Colonic mucosa (tissue), 4 donors: ENCODE data around the gene MYH9. TPM values are rescaled to one million over a fixed set of nuclear protein-coding genes. Genes with fewer than 3 reads are reported as not detected.
"Not testable (repeated sequence)": the region's sequence is repeated elsewhere in the genome, so short reads cannot be mapped to it uniquely, and the experiment has no call there.

Source experiments
- DNase-seq: peaks from one replicate; pipeline ENCODE4 v3.0.0-alpha.2; 2020
- H3K27ac ChIP-seq: fragments of 200-600 bp; one replicate; pipeline ENCODE4 v1.8.0; 2021
- H3K27me3 ChIP-seq: fragments of 200-600 bp; one replicate; pipeline ENCODE4 v1.8.0; 2021
- H3K36me3 ChIP-seq: fragments of 200-600 bp; one replicate; pipeline ENCODE4 v1.8.0; 2021
- H3K4me1 ChIP-seq: fragments of 200-600 bp; one replicate; pipeline ENCODE4 v1.8.0; 2021; ENCODE audit warnings: mild to moderate bottlenecking
- H3K4me3 ChIP-seq: fragments of 200-600 bp; one replicate; pipeline ENCODE4 v1.8.0; 2021
- H3K9ac ChIP-seq, 2 donors: one replicate each; pipeline ENCODE4 v1.7.0; 2013; ENCODE audit warnings: control low read depth in 2 of 2, low read depth in 2 of 2, low read length in 2 of 2
- H3K9me3 ChIP-seq: fragments of 200-600 bp; one replicate; pipeline ENCODE4 v1.8.0; 2021
- CTCF ChIP-seq: fragments of 200-600 bp; IDR thresholded peaks from one replicate; pipeline ENCODE4 v1.8.0; 2022; ENCODE audit warnings: antibody characterized with exemption, mild to moderate bottlenecking
- intact Hi-C: fragments of 100-400 bp; cut with DNase I; formaldehyde crosslinking; loops from one replicate; pipeline ENCODE4 v1.14.1; 2022
- total RNA-seq, 2 donors: library from RNA; stranded (reverse); fragmentation: NEBNext Ultra II Directional in 1 of 2; extraction: Animal tissue kit (Norgen Biotek cat#: 25700) in 1 of 2; gene quantifications; one replicate each; pipeline ENCODE4 v1.2.1, GENCODE V29; 2021
- donor health status: healthy.
- donor health status: DM: no; HTN: no; CAD: no.
- donor health status: DM: no; HTN: no; CAD: no.

The MYH9 gene
- total RNA-seq, 2 donors from 2014 or later = 711 to 719 TPM

- intact Hi-C loops = no loop called here
- Histone ChIP-seq H3K4me1 (peaks cover 15% of the 10 kb centered on the region), H3K9me3 (no peaks in the 10 kb centered on the region), H3K36me3 (no peaks in the 10 kb centered on the region), H3K4me3 (no peak overlapping the region), H3K27ac (no peak overlapping the region), H3K27me3 (no peaks in the 10 kb centered on the region), H3K9ac (no peak overlapping the region)
- TF ChIP-seq CTCF = no peak
- no peak for DNase-seq
These were observed 44.2 kb upstream of the MYH9 start for GRCh38 chr22:36431977-36432376.

- peaks cover 14% of the 10 kb centered on the region for H3K4me1 ChIP-seq
- no peaks in the 10 kb centered on the region for H3K27me3 ChIP-seq
- H3K9me3 ChIP-seq = no peaks in the 10 kb centered on the region
- no peak for DNase-seq
- no peaks in the 10 kb centered on the region for H3K36me3 ChIP-seq
- TF ChIP-seq CTCF = no peak
- no peak overlapping the region for H3K4me3 ChIP-seq
- intact Hi-C loops = no loop called here
- no peak overlapping the region for H3K27ac ChIP-seq
- no peak overlapping the region for H3K9ac ChIP-seq
These were observed 43.1 kb upstream of the MYH9 start for GRCh38 chr22:36430863-36431262.

DNA sequence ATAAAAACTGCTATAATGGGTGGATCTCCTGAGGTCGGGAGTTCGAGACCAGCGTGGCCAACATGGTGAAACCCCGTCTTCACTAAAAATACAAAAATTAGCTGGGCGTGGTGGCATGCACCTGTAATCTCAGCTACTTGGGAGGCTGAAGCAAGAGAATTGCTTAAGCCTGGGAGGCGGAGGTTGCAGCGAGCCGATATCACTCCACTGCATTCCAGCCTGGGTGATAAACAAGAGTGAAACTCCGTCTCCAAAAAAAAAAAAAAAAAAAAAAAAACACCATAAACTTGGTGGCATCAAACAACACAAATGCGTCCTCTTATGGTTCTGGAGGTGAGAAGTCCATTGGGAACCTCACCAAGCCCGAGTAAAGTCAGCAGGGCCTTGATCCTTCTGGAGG, 40.2 kb upstream of the MYH9 start:
- not testable (repeated sequence) for DNase-seq

GRCh38 chr22:36425977-36426523, 38.3 kb upstream of the MYH9 start:
- TF ChIP-seq CTCF = no peak

More for the DNA sequence above, 40.2 kb upstream of the MYH9 start:
- H3K27me3 ChIP-seq, H3K4me1 ChIP-seq, intact Hi-C loops, H3K36me3 ChIP-seq, H3K9me3 ChIP-seq, H3K27ac ChIP-seq, H3K9ac ChIP-seq, H3K4me3 ChIP-seq: not testable (repeated sequence)

DNA sequence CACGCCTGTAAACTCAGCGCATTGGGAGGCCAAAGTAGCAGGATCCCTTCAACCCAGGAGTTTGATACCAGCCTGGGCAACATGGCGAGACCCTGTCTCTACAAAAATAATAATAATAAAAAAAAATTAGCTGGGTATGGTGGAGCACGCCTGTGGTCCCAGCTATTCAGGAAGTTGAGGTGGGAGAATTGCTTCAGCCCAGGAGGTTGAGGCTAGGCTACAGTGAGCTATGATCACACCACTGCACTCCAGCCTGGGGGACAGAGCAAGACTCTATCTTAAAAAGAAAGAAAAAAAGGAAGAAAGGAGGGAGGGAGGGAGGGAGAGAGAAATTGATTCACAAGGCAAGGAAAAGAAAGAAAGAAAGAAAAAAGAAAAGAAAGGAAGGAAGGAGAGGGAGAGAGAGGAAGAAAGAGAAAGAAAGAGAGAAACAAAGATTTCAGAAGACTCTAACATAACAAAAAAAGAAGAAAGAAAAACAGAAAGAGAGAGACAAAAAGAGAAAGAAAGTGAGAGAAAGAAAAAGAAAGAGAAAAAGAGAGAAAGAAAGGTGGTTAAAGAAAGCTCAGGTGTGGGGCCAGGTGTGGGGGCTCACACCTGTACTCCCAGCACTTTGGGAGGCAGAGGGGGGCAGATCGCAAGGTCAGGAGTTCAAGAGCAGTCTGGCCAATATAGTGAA, 37.3 kb upstream of the MYH9 start:
- Histone ChIP-seq H3K27me3 (no peaks in the 10 kb centered on the region), H3K27ac (peak overlapping the region; percentile 44), H3K9ac (no peak overlapping the region), H3K4me3 (no peak overlapping the region), H3K4me1 (peaks cover 12% of the 10 kb centered on the region), H3K36me3 (no peaks in the 10 kb centered on the region), H3K9me3 (no peaks in the 10 kb centered on the region)
- no peak for DNase-seq
- no peak for TF ChIP-seq CTCF
- intact Hi-C loops = no loop called here

More at GRCh38 chr22:36425977-36426523, 38.3 kb upstream of the MYH9 start:
- H3K4me1 ChIP-seq = peaks cover 4% of the 10 kb centered on the region
- no peaks in the 10 kb centered on the region for H3K27me3 ChIP-seq
- peak overlapping the region in 1 of 2 donors; percentile 63 for H3K9ac ChIP-seq
- peak overlapping the region; percentile 44 for H3K27ac ChIP-seq
- no peak overlapping the region for H3K4me3 ChIP-seq
- intact Hi-C loops = no loop called here
- DNase-seq = peak; percentile 44
- no peaks in the 10 kb centered on the region for H3K9me3 ChIP-seq
- H3K36me3 ChIP-seq = no peaks in the 10 kb centered on the region

DNA sequence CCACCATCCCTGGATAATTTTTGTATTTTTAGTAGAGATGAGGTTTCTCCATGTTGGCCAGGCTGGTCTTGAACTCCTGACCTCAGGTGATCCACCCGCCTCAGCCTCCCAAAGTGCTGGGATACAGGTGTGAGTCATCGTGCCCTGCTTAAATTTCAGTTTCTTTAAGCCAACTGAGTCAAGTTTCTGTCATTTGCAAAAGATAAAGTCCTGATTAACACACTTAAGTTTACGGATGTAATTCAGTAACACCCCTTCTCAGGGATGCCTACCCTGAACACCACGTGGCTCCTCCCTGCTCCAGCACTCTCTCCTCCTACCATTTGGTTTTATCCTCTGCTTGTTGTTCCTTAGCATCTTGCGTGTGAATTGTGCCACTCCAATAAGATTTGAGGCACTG, 36.7 kb upstream of the MYH9 start:
- H3K9me3 ChIP-seq, H3K27me3 ChIP-seq, H3K27ac ChIP-seq, intact Hi-C loops, H3K36me3 ChIP-seq, DNase-seq, H3K4me3 ChIP-seq, H3K9ac ChIP-seq: not testable (repeated sequence)
- H3K4me1 ChIP-seq = peaks cover 17% of the 10 kb centered on the region
